Neural cell (in vitro differentiated cells): ENCODE measurements around the gene SPATS2L.

Source experiments
- CTCF ChIP-seq: fragments of 450-650 bp; IDR thresholded peaks from 2 replicates; pipeline ENCODE4 v1.5.1; 2014; ENCODE audit warnings: antibody characterized with exemption, mild to moderate bottlenecking, moderate library complexity; ENCODE audit not compliant: poor library complexity, severe bottlenecking
- EP300 ChIP-seq: fragments of 450-650 bp; conservative IDR thresholded peaks from 2 replicates; pipeline ENCODE4 v1.6.1; 2014; ENCODE audit warnings: antibody characterized with exemption, mild to moderate bottlenecking, moderate library complexity; ENCODE audit not compliant: poor library complexity, severe bottlenecking
- EZH2 ChIP-seq: fragments of 200-600, 300-800 bp; shearing (Covaris generic), sonication (generic); IDR thresholded peaks from 2 replicates; pipeline ENCODE4 v1.6.1; 2014; ENCODE audit warnings: antibody characterized with exemption, low read length, borderline replicate concordance, mild to moderate bottlenecking; ENCODE audit not compliant: insufficient read depth, poor library complexity, severe bottlenecking
- POLR2AphosphoS5 ChIP-seq: IDR thresholded peaks from 2 replicates; pipeline ENCODE4 v1.6.1; 2012
- REST ChIP-seq: IDR thresholded peaks from 2 replicates; pipeline ENCODE4 v1.6.1; 2012; ENCODE audit warnings: borderline replicate concordance
- TAF1 ChIP-seq: IDR thresholded peaks from 2 replicates; pipeline ENCODE4 v1.6.1; 2012; ENCODE audit warnings: low read depth

GRCh38 chr2:200418399-200418798 lies 111.9 kb downstream of the SPATS2L start:
- TF ChIP-seq EZH2 (no peak), EP300 (no peak), CTCF (no peak), TAF1 (no peak), POLR2AphosphoS5 (no peak), REST (no peak)
